ENCODE data around the gene COL5A2. TPM values are rescaled to one million over a fixed set of nuclear protein-coding genes. Genes with fewer than 3 reads are reported as not detected.

COL5A2 gene
- total RNA-seq, 1 donor from 2014 or later, result 0.13 TPM

DNA sequence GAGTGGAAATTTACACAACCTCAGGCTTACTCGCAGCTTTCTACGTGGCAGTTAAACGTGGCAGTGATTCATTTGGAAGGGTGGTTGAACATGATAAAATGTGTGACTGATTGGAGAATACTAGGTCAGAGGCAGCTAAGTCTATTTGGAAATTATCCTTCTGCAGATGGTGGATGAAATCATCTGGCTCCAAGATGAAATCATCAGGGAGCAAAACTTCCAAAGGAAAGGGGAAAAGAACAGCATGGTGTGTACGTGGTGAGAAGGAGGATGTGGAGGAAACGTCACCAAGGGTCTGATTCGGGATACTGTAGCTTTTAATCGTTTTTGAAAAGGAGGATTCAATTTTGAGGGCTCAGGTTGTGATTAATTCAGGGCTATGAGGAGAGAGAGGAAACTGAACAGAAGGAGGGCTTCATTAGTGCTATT lies 157.5 kb downstream of the COL5A2 start:
- CTCF ChIA-PET, result no interaction called here
- Mint-ChIP-seq H3K27ac (no peak overlapping the region), H3K27me3 (no peaks in the 10 kb centered on the region), H3K4me1 (no peaks in the 10 kb centered on the region), H3K9me3 (no peaks in the 10 kb centered on the region), H3K4me3 (no peak overlapping the region), H3K36me3 (ENCODE audit: low read depth) (no peaks in the 10 kb centered on the region)
- TF ChIP-seq, protein P1, sequence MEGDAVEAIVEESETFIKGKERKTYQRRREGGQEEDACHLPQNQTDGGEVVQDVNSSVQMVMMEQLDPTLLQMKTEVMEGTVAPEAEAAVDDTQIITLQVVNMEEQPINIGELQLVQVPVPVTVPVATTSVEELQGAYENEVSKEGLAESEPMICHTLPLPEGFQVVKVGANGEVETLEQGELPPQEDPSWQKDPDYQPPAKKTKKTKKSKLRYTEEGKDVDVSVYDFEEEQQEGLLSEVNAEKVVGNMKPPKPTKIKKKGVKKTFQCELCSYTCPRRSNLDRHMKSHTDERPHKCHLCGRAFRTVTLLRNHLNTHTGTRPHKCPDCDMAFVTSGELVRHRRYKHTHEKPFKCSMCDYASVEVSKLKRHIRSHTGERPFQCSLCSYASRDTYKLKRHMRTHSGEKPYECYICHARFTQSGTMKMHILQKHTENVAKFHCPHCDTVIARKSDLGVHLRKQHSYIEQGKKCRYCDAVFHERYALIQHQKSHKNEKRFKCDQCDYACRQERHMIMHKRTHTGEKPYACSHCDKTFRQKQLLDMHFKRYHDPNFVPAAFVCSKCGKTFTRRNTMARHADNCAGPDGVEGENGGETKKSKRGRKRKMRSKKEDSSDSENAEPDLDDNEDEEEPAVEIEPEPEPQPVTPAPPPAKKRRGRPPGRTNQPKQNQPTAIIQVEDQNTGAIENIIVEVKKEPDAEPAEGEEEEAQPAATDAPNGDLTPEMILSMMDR (IDR thresholded peaks at IDR 0.05), result no peak
- no peak for DNase-seq
- POLR2A ChIA-PET, result no interaction called here
- no peak for ATAC-seq (ENCODE audit: low read depth)
- intact Hi-C loops (cut with micrococcal nuclease), result no loop called here

DNA sequence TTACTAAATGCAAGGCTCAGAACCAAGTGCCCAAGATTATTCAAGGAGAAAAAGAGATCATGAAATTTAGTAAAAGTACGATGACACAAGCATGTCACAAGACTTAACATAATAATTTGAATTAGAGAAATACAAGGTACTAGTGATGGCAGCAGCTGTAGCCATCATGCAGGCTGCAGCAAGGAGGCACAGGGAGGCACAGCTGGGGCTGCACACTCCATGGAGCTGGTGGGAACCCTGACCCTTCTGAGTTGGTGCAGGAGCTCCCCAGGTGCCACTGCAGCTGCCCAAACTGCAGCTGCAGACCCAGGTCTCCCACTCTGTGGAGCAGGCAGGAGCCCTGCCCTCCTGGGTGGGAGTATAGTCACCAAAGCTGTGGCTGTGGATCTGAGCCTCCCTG lies 159.4 kb downstream of the COL5A2 start:
- ATAC-seq (ENCODE audit: low read depth) (no peak), DNase-seq (no peak)
- intact Hi-C loops (cut with micrococcal nuclease), result no loop called here
- H3K4me1 Mint-ChIP-seq, result no peaks in the 10 kb centered on the region
- H3K27ac Mint-ChIP-seq, result no peak overlapping the region
- no peaks in the 10 kb centered on the region for H3K36me3 Mint-ChIP-seq (ENCODE audit: low read depth)
- no peak overlapping the region for H3K4me3 Mint-ChIP-seq
- POLR2A ChIA-PET, result no interaction called here
- no peaks in the 10 kb centered on the region for H3K9me3 Mint-ChIP-seq
- H3K27me3 Mint-ChIP-seq, result no peaks in the 10 kb centered on the region
- CTCF ChIA-PET, result no interaction called here
- TF ChIP-seq, protein P1 (IDR thresholded peaks at IDR 0.05), result no peak

DNA sequence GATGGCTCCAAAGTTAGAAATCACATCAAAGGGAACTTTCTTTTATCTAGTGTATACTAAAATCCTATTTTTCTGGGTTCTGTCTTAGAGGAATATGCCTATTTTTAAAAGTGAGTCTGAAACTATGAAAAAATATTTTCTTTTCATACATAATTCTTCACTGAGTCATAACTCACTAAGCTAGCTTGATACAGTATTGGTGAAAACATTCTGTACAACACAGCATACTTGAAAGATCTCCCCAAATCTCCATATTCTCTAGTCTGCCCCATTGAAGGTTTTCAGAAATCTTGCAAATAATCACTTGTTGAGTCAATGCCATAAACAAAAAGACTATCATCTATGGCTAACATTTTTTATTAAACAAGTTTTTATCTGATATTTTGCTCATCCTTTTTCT lies 160.9 kb downstream of the COL5A2 start:
- no peak overlapping the region for H3K4me3 Mint-ChIP-seq
- DNase-seq (no peak), ATAC-seq (ENCODE audit: low read depth) (no peak)
- intact Hi-C loops (cut with micrococcal nuclease), result no loop called here
- ChIA-PET POLR2A (no interaction called here), CTCF (no interaction called here)
- TF ChIP-seq, protein P1 (IDR thresholded peaks at IDR 0.05), result no peak
- no peaks in the 10 kb centered on the region for H3K4me1 Mint-ChIP-seq
- H3K27me3 Mint-ChIP-seq, result no peaks in the 10 kb centered on the region
- no peak overlapping the region for H3K27ac Mint-ChIP-seq
- H3K9me3 Mint-ChIP-seq, result no peaks in the 10 kb centered on the region
- H3K36me3 Mint-ChIP-seq (ENCODE audit: low read depth), result no peaks in the 10 kb centered on the region

DNA sequence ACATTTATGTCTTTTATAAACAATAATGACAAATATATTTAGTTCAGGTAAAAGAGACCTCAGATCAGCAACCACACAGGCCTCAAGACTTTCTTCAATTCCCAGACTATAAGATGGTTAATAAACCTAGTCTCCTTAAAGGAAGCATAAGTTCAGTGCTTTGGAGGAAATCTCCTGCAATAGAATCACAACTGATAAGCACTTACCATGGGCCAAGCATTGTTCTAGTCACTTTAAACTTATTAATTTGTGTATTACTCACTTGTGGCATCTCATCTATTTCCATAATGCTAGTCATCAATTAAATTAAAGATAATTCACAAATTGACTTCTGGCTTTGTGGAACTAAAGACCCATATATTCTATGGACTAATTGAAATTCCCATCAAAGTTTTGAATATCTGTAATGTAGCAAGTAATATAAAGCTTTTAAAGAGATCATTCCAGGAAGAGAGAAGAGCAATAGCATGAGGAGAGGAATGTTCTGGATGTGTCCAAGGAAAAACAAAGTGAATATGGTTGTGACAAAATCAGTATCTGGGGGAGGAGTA lies 163.2 kb downstream of the COL5A2 start:
- no peak for DNase-seq
- intact Hi-C loops (cut with micrococcal nuclease), result no loop called here
- Mint-ChIP-seq H3K4me1 (no peaks in the 10 kb centered on the region), H3K9me3 (no peaks in the 10 kb centered on the region), H3K4me3 (no peak overlapping the region), H3K27ac (no peak overlapping the region), H3K27me3 (no peaks in the 10 kb centered on the region), H3K36me3 (ENCODE audit: low read depth) (no peaks in the 10 kb centered on the region)
- POLR2A ChIA-PET, result no interaction called here
- TF ChIP-seq, protein P1 (IDR thresholded peaks at IDR 0.05), result no peak
- ATAC-seq (ENCODE audit: low read depth), result no peak
- CTCF ChIA-PET, result no interaction called here

- intact Hi-C loops (cut with micrococcal nuclease), result no loop called here
- Mint-ChIP-seq H3K9me3 (no peaks in the 10 kb centered on the region), H3K27me3 (no peaks in the 10 kb centered on the region), H3K36me3 (ENCODE audit: low read depth) (no peaks in the 10 kb centered on the region), H3K4me3 (no peak overlapping the region), H3K27ac (no peak overlapping the region), H3K4me1 (no peaks in the 10 kb centered on the region)
- ATAC-seq (ENCODE audit: low read depth) (no peak), DNase-seq (no peak)
- TF ChIP-seq, protein P1 (IDR thresholded peaks at IDR 0.05), result no peak
- ChIA-PET POLR2A (no interaction called here), CTCF (no interaction called here)
Observed at GRCh38 chr2:189015359-189015758, 164.2 kb downstream of the COL5A2 start.

Data from activated B cell treated with CpG ODN at 0.5 μM for 24 hours (primary cell).